ENCODE measurements around the gene LRBA.

GRCh38 chr4:150990250-150990649, 24.8 kb downstream of the LRBA start:
- TF ChIP-seq CTCF (IDR thresholded peaks at IDR 0.05) (no peak), POLR2A (IDR thresholded peaks at IDR 0.05) (no peak)
